OCI-LY7 (cell line): ENCODE results near the gene PAQR6. TPM values are rescaled to one million over a fixed set of nuclear protein-coding genes. Genes with fewer than 3 reads are reported as not detected.

ENCODE experiments used
- BruUV-seq: library from RNA; stranded (reverse); fragments of 400-500 nt; replicated peaks from 2 replicates; lab custom pipeline; 2021; lab: Mats Ljungman, UMichigan
- CTCF ChIA-PET: fragments of 300-600 bp; sonication (Branson Sonifier 250); formaldehyde crosslinking; loops from one replicate; lab custom pipeline; 2022; ENCODE audit warnings: antibody characterized with exemption; ENCODE audit not compliant: unreplicated experiment; lab: Charles Lee
- POLR2A ChIA-PET: fragments of 300-600 bp; sonication (Branson Sonifier 250); formaldehyde crosslinking; loops from one replicate; lab custom pipeline; 2022; ENCODE audit warnings: antibody characterized with exemption; lab: Charles Lee
- DNase-seq: peaks from one replicate; pipeline ENCODE4 v3.0.0-alpha.2; 2015; ENCODE audit warnings: low spot score
- H2AFZ ChIP-seq: fragments of 200-600 bp; sonication (generic), shearing (Covaris generic); 2 replicates; pipeline ENCODE4 v1.6.1; 2014; ENCODE audit warnings: mild to moderate bottlenecking, antibody characterized with exemption, low read length, moderate library complexity
- H3K27ac ChIP-seq: fragments of 200-600 bp; sonication (generic); 2 replicates; pipeline ENCODE4 v1.5.1; 2014; ENCODE audit warnings: mixed run types, low read depth, mild to moderate bottlenecking, moderate library complexity, low read length, inconsistent platforms; ENCODE audit not compliant: poor library complexity, severe bottlenecking
- H3K36me3 ChIP-seq: fragments of 200-600 bp; sonication (generic); 2 replicates; pipeline ENCODE4 v1.6.1; 2014; ENCODE audit warnings: mild to moderate bottlenecking, antibody characterized with exemption, low read length, moderate library complexity, mixed read lengths; ENCODE audit not compliant: insufficient read depth
- H3K4me1 ChIP-seq: fragments of 200-600 bp; sonication (generic); 2 replicates; pipeline ENCODE4 v1.5.1; 2014; ENCODE audit warnings: mild to moderate bottlenecking, low read length; ENCODE audit not compliant: insufficient read depth, poor library complexity, severe bottlenecking
- H3K4me2 ChIP-seq: fragments of 200-600 bp; sonication (generic); 2 replicates; pipeline ENCODE4 v1.6.1; 2014; ENCODE audit warnings: mild to moderate bottlenecking, low read length
- H3K4me3 ChIP-seq: fragments of 200-600 bp; sonication (generic); 2 replicates; pipeline ENCODE4 v1.5.1; 2014; ENCODE audit warnings: mild to moderate bottlenecking, low read depth, low read length; ENCODE audit not compliant: poor library complexity, severe bottlenecking
- H3K79me2 ChIP-seq: fragments of 200-600 bp; sonication (generic); 2 replicates; pipeline ENCODE4 v1.6.1; 2016; ENCODE audit warnings: low read depth, mild to moderate bottlenecking, low read length, moderate library complexity, mixed read lengths; ENCODE audit not compliant: insufficient read depth
- H3K9me2 ChIP-seq: fragments of 200-600 bp; sonication (generic); 2 replicates; pipeline ENCODE4 v1.6.1; 2016; ENCODE audit warnings: mild to moderate bottlenecking, low read length, mixed read lengths; ENCODE audit not compliant: insufficient read depth
- H3K9me3 ChIP-seq: fragments of 200-600 bp; sonication (generic); 2 replicates; pipeline ENCODE4 v1.6.1; 2014; ENCODE audit warnings: mild to moderate bottlenecking, mixed run types, low read length, mixed read lengths
- H4K20me1 ChIP-seq: fragments of 200-600 bp; sonication (generic); 2 replicates; pipeline ENCODE4 v1.6.1; 2014; ENCODE audit warnings: mild to moderate bottlenecking, antibody characterized with exemption, low read length, moderate library complexity, mixed read lengths; ENCODE audit not compliant: insufficient read depth
- EZH2phosphoT487 ChIP-seq: fragments of 200-600 bp; sonication (generic); IDR thresholded peaks from 2 replicates; pipeline ENCODE4 v1.6.1; 2018; ENCODE audit warnings: low read depth, borderline replicate concordance, mild to moderate bottlenecking, mixed run types, antibody characterized with exemption, low read length, moderate library complexity, mixed read lengths
- intact Hi-C: fragments of 100-400 bp; cut with micrococcal nuclease; formaldehyde crosslinking; loops from one replicate; pipeline ENCODE4 v1.10.0; 2022; ENCODE audit not compliant: unreplicated experiment
- total RNA-seq, 2 experiments: library from RNA; depleted of rRNA in 1 of 2; stranded (reverse); fragments of >200 nt in 1 of 2; shearing (Covaris generic) in 1 of 2; gene quantifications; 2 replicates each; pipeline ENCODE4 v1.2.3, GENCODE V29; 2014 to 2022
- TF ChIP-seq, protein P1 (sequence below): fragments of 200-600 bp; sonication (generic); conservative IDR thresholded peaks from 2 replicates; pipeline ENCODE4 v1.5.1; 2014; ENCODE audit warnings: mild to moderate bottlenecking, antibody characterized with exemption, low read length, moderate library complexity, mixed read lengths

The PAQR6 gene
- total RNA-seq, 2 experiments from 2014 or later, result 4.2 to 15.7 TPM

DNA sequence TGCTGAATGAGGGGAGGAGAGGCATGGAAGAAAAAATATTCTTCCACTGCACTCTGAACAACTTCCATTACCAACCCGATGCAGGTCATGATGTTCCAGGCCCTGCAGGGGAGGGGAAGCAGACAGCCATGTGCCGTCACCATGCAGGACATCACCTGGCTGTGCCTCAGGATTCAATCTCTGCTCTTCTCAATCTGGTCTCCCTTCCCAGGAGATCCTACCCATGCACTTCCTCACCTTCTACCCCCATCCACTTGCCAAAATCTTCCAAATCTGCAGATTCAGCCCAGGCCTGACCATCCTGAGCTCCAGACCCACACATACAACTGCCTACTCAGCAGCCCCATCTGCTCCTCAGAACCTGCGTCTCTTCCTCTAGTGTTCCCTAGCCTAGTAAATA lies 5.8 kb upstream of the PAQR6 start:
- Histone ChIP-seq H3K36me3 (peaks cover 92% of the 10 kb centered on the region), H3K79me2 (no peaks in the 10 kb centered on the region), H3K9me2 (no peaks in the 10 kb centered on the region), H3K9me3 (no peaks in the 10 kb centered on the region), H3K4me3 (no peak overlapping the region), H3K4me1 (no peaks in the 10 kb centered on the region), H4K20me1 (no peaks in the 10 kb centered on the region; the same call in 1 of the 2 replicates), H2AFZ (no peak overlapping the region), H3K4me2 (no peak overlapping the region), H3K27ac (no peak overlapping the region)
- TF ChIP-seq EZH2phosphoT487, result no peak
- TF ChIP-seq, protein P1, sequence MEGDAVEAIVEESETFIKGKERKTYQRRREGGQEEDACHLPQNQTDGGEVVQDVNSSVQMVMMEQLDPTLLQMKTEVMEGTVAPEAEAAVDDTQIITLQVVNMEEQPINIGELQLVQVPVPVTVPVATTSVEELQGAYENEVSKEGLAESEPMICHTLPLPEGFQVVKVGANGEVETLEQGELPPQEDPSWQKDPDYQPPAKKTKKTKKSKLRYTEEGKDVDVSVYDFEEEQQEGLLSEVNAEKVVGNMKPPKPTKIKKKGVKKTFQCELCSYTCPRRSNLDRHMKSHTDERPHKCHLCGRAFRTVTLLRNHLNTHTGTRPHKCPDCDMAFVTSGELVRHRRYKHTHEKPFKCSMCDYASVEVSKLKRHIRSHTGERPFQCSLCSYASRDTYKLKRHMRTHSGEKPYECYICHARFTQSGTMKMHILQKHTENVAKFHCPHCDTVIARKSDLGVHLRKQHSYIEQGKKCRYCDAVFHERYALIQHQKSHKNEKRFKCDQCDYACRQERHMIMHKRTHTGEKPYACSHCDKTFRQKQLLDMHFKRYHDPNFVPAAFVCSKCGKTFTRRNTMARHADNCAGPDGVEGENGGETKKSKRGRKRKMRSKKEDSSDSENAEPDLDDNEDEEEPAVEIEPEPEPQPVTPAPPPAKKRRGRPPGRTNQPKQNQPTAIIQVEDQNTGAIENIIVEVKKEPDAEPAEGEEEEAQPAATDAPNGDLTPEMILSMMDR, result no peak
- no TSS peak for BruUV-seq
- ChIA-PET POLR2A (no interaction called here), CTCF (no interaction called here)
- DNase-seq, result no peak
- intact Hi-C loops, result no loop called here

DNA sequence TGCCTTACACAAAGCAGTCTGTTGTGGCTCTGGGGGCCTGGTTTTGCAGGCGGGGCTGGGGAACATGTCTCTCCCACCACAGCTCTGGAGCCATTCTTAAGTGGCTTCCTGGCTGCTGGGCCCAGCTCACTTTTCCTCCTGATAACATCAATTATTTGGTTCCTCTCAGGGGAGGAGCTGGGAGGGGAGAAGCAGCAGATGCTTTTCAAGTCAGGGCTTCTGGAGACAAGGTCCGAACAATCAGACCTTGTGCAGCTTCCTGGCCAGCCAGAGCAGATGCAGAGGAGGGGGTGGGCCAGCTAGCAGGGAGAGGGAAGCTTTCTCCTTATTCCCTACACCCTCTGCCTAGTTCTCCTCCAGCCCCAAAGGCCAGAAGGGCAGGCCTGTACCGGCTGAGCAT lies 3.7 kb upstream of the PAQR6 start:
- H3K9me2 ChIP-seq, result no peaks in the 10 kb centered on the region
- no peak overlapping the region for H3K27ac ChIP-seq
- ChIA-PET POLR2A (no interaction called here), CTCF (no interaction called here)
- no TSS peak for BruUV-seq
- H3K36me3 ChIP-seq, result peaks cover 74% of the 10 kb centered on the region
- no peak for DNase-seq
- no peak overlapping the region for H3K4me2 ChIP-seq
- H2AFZ ChIP-seq, result no peak overlapping the region
- no peaks in the 10 kb centered on the region for H3K9me3 ChIP-seq
- no peak overlapping the region for H3K4me3 ChIP-seq
- H3K79me2 ChIP-seq, result no peaks in the 10 kb centered on the region
- no peaks in the 10 kb centered on the region; the same call in 1 of the 2 replicates for H4K20me1 ChIP-seq
- TF ChIP-seq, protein P1, result no peak
- TF ChIP-seq EZH2phosphoT487, result no peak
- no peaks in the 10 kb centered on the region for H3K4me1 ChIP-seq
- intact Hi-C loops, result no loop called here

DNA sequence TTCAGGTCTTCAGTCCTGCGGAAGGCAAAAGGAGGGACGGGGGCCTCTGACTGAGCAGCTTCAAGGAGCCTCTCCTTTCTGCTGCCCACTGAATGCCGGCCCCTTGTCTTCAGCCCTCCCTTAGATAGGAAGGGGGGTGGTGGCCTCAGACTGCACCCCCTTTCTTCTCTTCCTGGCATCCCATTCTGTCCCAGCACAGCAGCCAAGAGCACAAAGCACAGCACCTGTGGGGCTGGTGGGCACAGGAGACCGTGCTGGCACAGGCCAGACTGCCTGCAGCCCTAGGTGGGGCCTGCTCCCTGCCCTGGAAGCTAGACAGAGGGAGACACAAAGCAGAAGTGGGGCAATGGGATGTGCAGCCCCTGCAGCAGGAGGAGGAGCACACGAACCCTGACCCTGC lies 1.7 kb upstream of the PAQR6 start:
- no peaks in the 10 kb centered on the region; the same call in 1 of the 2 replicates for H4K20me1 ChIP-seq
- H3K9me3 ChIP-seq, result no peaks in the 10 kb centered on the region
- no peak overlapping the region for H3K27ac ChIP-seq
- ChIA-PET CTCF (no interaction called here), POLR2A (no interaction called here)
- no peak for TF ChIP-seq EZH2phosphoT487
- TF ChIP-seq, protein P1, result no peak
- intact Hi-C loops, result no loop called here
- H2AFZ ChIP-seq, result no peak overlapping the region
- no peak overlapping the region for H3K4me3 ChIP-seq
- H3K9me2 ChIP-seq, result no peaks in the 10 kb centered on the region
- no peak overlapping the region for H3K4me2 ChIP-seq
- H3K4me1 ChIP-seq, result no peaks in the 10 kb centered on the region
- peaks cover 63% of the 10 kb centered on the region for H3K36me3 ChIP-seq
- no peaks in the 10 kb centered on the region for H3K79me2 ChIP-seq
- DNase-seq, result no peak
- BruUV-seq, result no TSS peak
